Measurements from ENCODE around the gene TTYH1. TPM values are rescaled to one million over a fixed set of nuclear protein-coding genes. Genes with fewer than 3 reads are reported as not detected.

Gene TTYH1
- total and polyA plus RNA-seq, 2 of the 4 experiments (the other 2 are of a cell fraction), result not detected

GRCh38 chr19:54444737-54445136 is 29.5 kb downstream of the TTYH1 start:
- H3K9me3 ChIP-seq (ENCODE audit: control insufficient read depth, insufficient read depth, low read length), result no peaks in the 10 kb centered on the region
- H4K91ac ChIP-seq (ENCODE audit: insufficient read depth, low read depth, low read length), result no peak overlapping the region
- no peak for TF ChIP-seq NFE2L2 (IDR thresholded peaks at IDR 0.05; ENCODE audit: low read depth, low read length)
- TF ChIP-seq SMC3 (IDR thresholded peaks at IDR 0.05; ENCODE audit: low read depth, low read length), result no peak
- no peak for TF ChIP-seq MXI1 (IDR thresholded peaks at IDR 0.05; ENCODE audit: borderline replicate concordance, low read depth, low read length)
- no peak for TF ChIP-seq MAZ (IDR thresholded peaks at IDR 0.05; ENCODE audit: borderline replicate concordance, low read depth, low read length)
- TF ChIP-seq RAD21 (IDR thresholded peaks at IDR 0.05; ENCODE audit: low read length), result no peak
- no peak for TF ChIP-seq FOS (IDR thresholded peaks at IDR 0.05; ENCODE audit: low read depth, low read length)
- TF ChIP-seq RCOR1 (IDR thresholded peaks at IDR 0.05; ENCODE audit: insufficient replicate concordance, low read length), result no peak
- TF ChIP-seq POLR2A (IDR thresholded peaks at IDR 0.05; ENCODE audit: low read depth, low read length), result no peak
- TF ChIP-seq RFX5 (IDR thresholded peaks at IDR 0.05; ENCODE audit: low read depth, low read length), result no peak
- TF ChIP-seq ELK1 (IDR thresholded peaks at IDR 0.05; ENCODE audit: borderline replicate concordance, low read depth, low read length), result no peak
- no peak for TF ChIP-seq CTCF (conservative IDR thresholded peaks at IDR 0.05; ENCODE audit: low read depth, low read length)
- TF ChIP-seq USF2 (IDR thresholded peaks at IDR 0.05; ENCODE audit: low read depth, low read length), result no peak
- no peak for TF ChIP-seq CEBPB (IDR thresholded peaks at IDR 0.05; ENCODE audit: low read depth, low read length)
- no peak for TF ChIP-seq CHD1 (IDR thresholded peaks at IDR 0.05; ENCODE audit: low read depth, low read length)
- TF ChIP-seq MAFK (IDR thresholded peaks at IDR 0.05; ENCODE audit: low read depth, low read length), result no peak
- TF ChIP-seq BHLHE40 (IDR thresholded peaks at IDR 0.05; ENCODE audit: low read depth, low read length), result no peak
- no peaks in the 10 kb centered on the region for H3K4me1 ChIP-seq (ENCODE audit: control insufficient read depth, insufficient read depth, low read length)
- in situ Hi-C loops (cut with MboI; ENCODE audit: low sequenced_read_pairs), result no loop called here
- H3K56ac ChIP-seq (ENCODE audit: extremely low read depth, insufficient read depth, low read length), result no peak overlapping the region
- POLR2A ChIA-PET (ENCODE audit: unreplicated experiment), result no interaction called here
- WGBS, 2 experiments (ENCODE audit: extremely low coverage in 2 of 2, insufficient read length in 1 of 2), result 100% methylated on average over 2 of the region's 7 CpGs; no CpG with 5 or more reads in 1 of the 2 experiments
- no peak overlapping the region for H3K14ac ChIP-seq (replicated peaks; ENCODE audit: low read depth, low read length)
- no peak overlapping the region for H3K23ac ChIP-seq (ENCODE audit: low read depth, low read length)
- no peak overlapping the region for H3K4ac ChIP-seq (ENCODE audit: low read depth, low read length)
- dilution Hi-C loops (cut with HindIII; ENCODE audit: low sequenced_read_pairs, unreplicated experiment), result no loop called here
- DNase-seq (no peak), ATAC-seq (ENCODE audit: low read depth) (no peak)
- BruUV-seq (replicated peaks), result no TSS peak
- H4K8ac ChIP-seq (ENCODE audit: low read depth in 2 of 2, low read length in 2 of 2), result no peak overlapping the region
- no peak overlapping the region for H2BK120ac ChIP-seq (ENCODE audit: low read depth, low read length)
- H3K27me3 ChIP-seq (ENCODE audit: control insufficient read depth, insufficient read depth, low read length), result no peaks in the 10 kb centered on the region
- no peak overlapping the region for H3K9ac ChIP-seq (ENCODE audit: low read depth, low read length)
- no peak overlapping the region for H3K18ac ChIP-seq (ENCODE audit: low read depth, low read length)
- CTCF ChIA-PET, result no interaction called here
- no peak overlapping the region for H2BK5ac ChIP-seq (ENCODE audit: low read depth, low read length, poor library complexity, severe bottlenecking)
- intact Hi-C loops (cut with micrococcal nuclease), result no loop called here
- peaks cover 8% of the 10 kb centered on the region for H4K20me1 ChIP-seq (ENCODE audit: insufficient read depth, low read length)
- no peaks in the 10 kb centered on the region for H3K9me1 ChIP-seq (ENCODE audit: insufficient read depth, low read length)
- H2AK5ac ChIP-seq (ENCODE audit: low read depth, low read length), result no peak overlapping the region
- H2BK15ac ChIP-seq (ENCODE audit: low read depth, low read length), result no peak overlapping the region
- no peak overlapping the region for H2AFZ ChIP-seq (replicated peaks; ENCODE audit: low read length, poor library complexity)
- H4K5ac ChIP-seq (ENCODE audit: low read depth, low read length), result no peak overlapping the region
- H2BK20ac ChIP-seq (ENCODE audit: low read depth, low read length), result no peak overlapping the region
- no peak overlapping the region for H3K27ac ChIP-seq (ENCODE audit: insufficient read depth, low read length)
- H3K4me2 ChIP-seq (ENCODE audit: low read depth, low read length), result no peak overlapping the region
- H3K36me3 ChIP-seq (ENCODE audit: control insufficient read depth, insufficient read depth, low read length), result peaks cover 11% of the 10 kb centered on the region
- H3K79me1 ChIP-seq (ENCODE audit: low read depth in 1 of 2, low read length in 2 of 2), result peaks cover 20 to 25% of the 10 kb centered on the region in 2 experiments
- no peak overlapping the region for H3K4me3 ChIP-seq (ENCODE audit: insufficient read depth, low read depth, low read length)
- H2AK9ac ChIP-seq (replicated peaks; ENCODE audit: low read depth, low read length, poor library complexity), result no peak overlapping the region

Measured in IMR-90 (cell line).